CD14-positive monocyte (primary cell): ENCODE data around the gene RBL2. TPM values are rescaled to one million over a fixed set of nuclear protein-coding genes. Genes with fewer than 3 reads are reported as not detected.

Experiments
- DNase-seq, 3 donors: peaks; one replicate each; pipeline ENCODE4 v3.0.0-alpha.2; 2011 to 2022
- H2AFZ ChIP-seq: 2 replicates; pipeline ENCODE4 v1.6.0; 2012; ENCODE audit warnings: mild to moderate bottlenecking, low read depth, low read length, inconsistent platforms; ENCODE audit not compliant: insufficient read depth, poor library complexity, severe bottlenecking
- H3K27ac ChIP-seq, 2 donors: 1 replicate in 1 of 2; 2 replicates in 1 of 2; pipeline ENCODE4 v1.5.1; 2012 to 2013; ENCODE audit warnings: low read length in 2 of 2, control low read depth in 1 of 2, inconsistent platforms in 1 of 2, low read depth in 1 of 2, mild to moderate bottlenecking in 1 of 2
- H3K27me3 ChIP-seq, 2 donors: one replicate each; pipeline versions ENCODE4 v1.6.0 to v1.6.1; 2011 to 2013; ENCODE audit warnings: low read length in 2 of 2; ENCODE audit not compliant: control insufficient read depth in 2 of 2, insufficient read depth in 2 of 2
- H3K36me3 ChIP-seq, 2 donors: replicated peaks in 1 of 2; 1 replicate in 1 of 2; 2 replicates in 1 of 2; pipeline versions ENCODE4 v1.5.1 to v1.6.1; 2012 to 2013; ENCODE audit warnings: low read length in 2 of 2, control low read depth in 1 of 2, inconsistent platforms in 1 of 2, mild to moderate bottlenecking in 1 of 2; ENCODE audit not compliant: insufficient read depth in 2 of 2, control insufficient read depth in 1 of 2
- H3K4me1 ChIP-seq, 2 donors: 1 replicate in 1 of 2; 2 replicates in 1 of 2; pipeline versions ENCODE4 v1.5.1 to v1.6.1; 2012 to 2013; ENCODE audit warnings: low read length in 2 of 2, control low read depth in 1 of 2, inconsistent platforms in 1 of 2, mild to moderate bottlenecking in 1 of 2, moderate library complexity in 1 of 2; ENCODE audit not compliant: insufficient read depth in 2 of 2, control insufficient read depth in 1 of 2
- H3K4me2 ChIP-seq: replicated peaks from 2 replicates; pipeline ENCODE3; 2012; ENCODE audit warnings: low read length, moderate library complexity, mild to moderate bottlenecking; ENCODE audit not compliant: poor library complexity, severe bottlenecking; ENCODE audit errors: extremely low read depth
- H3K4me3 ChIP-seq, 3 experiments: fragments of 200-600 bp in 1 of 3; sonication (generic) in 1 of 3; replicated peaks in 1 of 3; 1 replicate in 2 of 3; 2 replicates in 1 of 3; pipeline ENCODE4 v1.5.1; 2011 to 2013; ENCODE audit warnings: low read length in 3 of 3, mild to moderate bottlenecking in 3 of 3, control low read depth in 2 of 3, low read depth in 2 of 3, inconsistent platforms in 1 of 3, moderate library complexity in 1 of 3
- H3K79me2 ChIP-seq: 2 replicates; pipeline ENCODE4 v1.6.0; 2012; ENCODE audit warnings: mild to moderate bottlenecking, control low read depth, inconsistent platforms, low read length, moderate library complexity; ENCODE audit not compliant: insufficient read depth
- H3K9ac ChIP-seq: 2 replicates; pipeline ENCODE4 v1.6.0; 2017; ENCODE audit warnings: low read length, mild to moderate bottlenecking; ENCODE audit not compliant: insufficient read depth, poor library complexity, severe bottlenecking
- H3K9me3 ChIP-seq, 2 donors: replicated peaks in 1 of 2; 1 replicate in 1 of 2; 2 replicates in 1 of 2; pipeline versions ENCODE4 v1.5.1 to v1.6.1; 2012 to 2013; ENCODE audit warnings: low read length in 2 of 2, control low read depth in 1 of 2; ENCODE audit not compliant: control insufficient read depth in 1 of 2, insufficient read depth in 1 of 2
- H4K20me1 ChIP-seq: 2 replicates; pipeline ENCODE4 v1.6.0; 2012; ENCODE audit warnings: mild to moderate bottlenecking, low read length, control low read depth, moderate library complexity; ENCODE audit not compliant: insufficient read depth
- H3K27ac Mint-ChIP-seq, 7 donors: one replicate each; pipeline ENCODE4 v1.8.0; 2020; ENCODE audit warnings: mild to moderate bottlenecking in 7 of 7, mixed read lengths in 7 of 7, moderate library complexity in 6 of 7, inconsistent platforms in 2 of 7
- H3K27me3 Mint-ChIP-seq, 3 donors: one replicate each; pipeline ENCODE4 v1.8.0; 2021 to 2022; ENCODE audit warnings: low read depth in 3 of 3, mild to moderate bottlenecking in 3 of 3, mixed read lengths in 3 of 3, moderate library complexity in 3 of 3, inconsistent platforms in 1 of 3
- H3K36me3 Mint-ChIP-seq, 2 donors: one replicate each; pipeline ENCODE4 v1.8.0; 2020; ENCODE audit warnings: mixed read lengths in 2 of 2, inconsistent platforms in 1 of 2, mild to moderate bottlenecking in 1 of 2
- H3K4me1 Mint-ChIP-seq: one replicate; pipeline ENCODE4 v1.8.0; 2020; ENCODE audit warnings: mild to moderate bottlenecking, mixed read lengths
- H3K4me3 Mint-ChIP-seq, 2 donors: one replicate each; pipeline ENCODE4 v1.8.0; 2020; ENCODE audit warnings: mild to moderate bottlenecking in 2 of 2, mixed read lengths in 2 of 2, moderate library complexity in 1 of 2
- H3K9me3 Mint-ChIP-seq, 7 donors: one replicate each; pipeline ENCODE4 v1.8.0; 2020 to 2022; ENCODE audit warnings: mixed read lengths in 7 of 7, mild to moderate bottlenecking in 6 of 7, moderate library complexity in 6 of 7, inconsistent platforms in 2 of 7
- WGBS: methylation state at CpG from one replicate; pipeline ENCODE4 v1.1.5; 2013; ENCODE audit warnings: missing lambda C conversion rate; ENCODE audit not compliant: insufficient coverage; 5-methylcytosine and 5-hydroxymethylcytosine counted together
- intact Hi-C, 2 donors: fragments of 100-400 bp; cut with micrococcal nuclease; formaldehyde crosslinking; loops; one replicate each; pipeline versions ENCODE4 v1.15.0 to v1.15.1; 2023
- polyA plus RNA-seq, 3 donors: library from polyadenylated mRNA; depleted of rRNA in 1 of 3; unstranded in 2 of 3; stranded (reverse) in 1 of 3; fragments of 300-500 nt in 2 of 3; fragments of >200 nt in 1 of 3; fragmentation: Illumina TruSeq in 2 of 3; gene quantifications; 1 replicate in 2 of 3; 2 replicates in 1 of 3; pipeline ENCODE4 v1.2.3, GENCODE V29; 2012 to 2021
- TF ChIP-seq, protein P1 (sequence below): fragments of 200-600 bp; IDR thresholded peaks from one replicate; pipeline ENCODE4 v1.8.0; 2022; ENCODE audit warnings: antibody characterized with exemption, mild to moderate bottlenecking

Gene RBL2
- polyA plus RNA-seq, 3 donors: 54.3 to 104 (median 77.7) TPM

DNA sequence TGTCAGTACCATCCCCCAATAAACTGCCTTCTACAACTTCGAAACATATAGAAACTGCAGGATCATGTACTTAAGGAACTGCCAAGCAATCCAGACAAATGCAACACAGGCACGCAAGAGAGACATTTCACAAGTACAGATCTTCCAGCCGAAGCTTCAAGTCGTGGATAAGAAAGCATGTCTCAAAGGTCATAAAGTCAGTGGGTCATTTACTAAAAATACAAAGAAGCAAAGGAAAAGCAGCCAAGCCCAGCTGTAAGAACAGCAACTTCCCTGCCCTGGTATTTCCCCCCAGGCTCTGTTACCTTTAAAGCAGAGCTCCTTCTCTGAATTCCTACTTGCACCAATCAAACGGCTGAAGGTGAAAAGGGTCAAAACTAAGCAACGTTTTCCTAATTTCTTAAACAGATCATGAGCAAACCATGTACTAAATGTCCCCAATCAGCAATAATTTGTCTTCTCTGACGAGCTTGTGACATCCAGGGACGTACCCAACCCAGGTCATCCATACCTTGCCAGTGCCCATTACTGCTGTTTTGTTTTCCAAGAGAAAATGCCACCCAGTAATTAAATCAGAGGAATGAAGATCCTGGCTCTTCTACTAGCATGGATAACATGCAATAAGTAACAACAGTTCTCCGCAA, 67.1 kb downstream of the RBL2 start:
- peaks cover 0 to 1% of the 10 kb centered on the region in 2 donors for H3K27me3 ChIP-seq
- H3K4me1 Mint-ChIP-seq: peaks cover 26% of the 10 kb centered on the region
- H3K79me2 ChIP-seq: peaks cover 12% of the 10 kb centered on the region
- no peak overlapping the region for H3K27ac ChIP-seq
- no peaks in the 10 kb centered on the region for H3K9me3 ChIP-seq
- peak overlapping the region; percentile 2 to 56 for H3K4me3 Mint-ChIP-seq
- H3K27me3 Mint-ChIP-seq: peaks cover 3 to 9% (median 4%) of the 10 kb centered on the region in 3 donors
- peak overlapping the region; percentile 93 for H3K4me2 ChIP-seq
- H4K20me1 ChIP-seq: no peaks in the 10 kb centered on the region
- H3K9me3 Mint-ChIP-seq: no peaks in the 10 kb centered on the region
- H2AFZ ChIP-seq: no peak overlapping the region
- peak in 2 of 3 donors; percentile 6 to 45 for DNase-seq
- H3K4me3 ChIP-seq: peak overlapping the region in 1 of 3 experiments; percentile 88
- H3K36me3 Mint-ChIP-seq: peaks cover 27 to 31% of the 10 kb centered on the region in 2 donors
- peaks cover 26 to 34% of the 10 kb centered on the region in 2 donors for H3K36me3 ChIP-seq
- TF ChIP-seq, protein P1, sequence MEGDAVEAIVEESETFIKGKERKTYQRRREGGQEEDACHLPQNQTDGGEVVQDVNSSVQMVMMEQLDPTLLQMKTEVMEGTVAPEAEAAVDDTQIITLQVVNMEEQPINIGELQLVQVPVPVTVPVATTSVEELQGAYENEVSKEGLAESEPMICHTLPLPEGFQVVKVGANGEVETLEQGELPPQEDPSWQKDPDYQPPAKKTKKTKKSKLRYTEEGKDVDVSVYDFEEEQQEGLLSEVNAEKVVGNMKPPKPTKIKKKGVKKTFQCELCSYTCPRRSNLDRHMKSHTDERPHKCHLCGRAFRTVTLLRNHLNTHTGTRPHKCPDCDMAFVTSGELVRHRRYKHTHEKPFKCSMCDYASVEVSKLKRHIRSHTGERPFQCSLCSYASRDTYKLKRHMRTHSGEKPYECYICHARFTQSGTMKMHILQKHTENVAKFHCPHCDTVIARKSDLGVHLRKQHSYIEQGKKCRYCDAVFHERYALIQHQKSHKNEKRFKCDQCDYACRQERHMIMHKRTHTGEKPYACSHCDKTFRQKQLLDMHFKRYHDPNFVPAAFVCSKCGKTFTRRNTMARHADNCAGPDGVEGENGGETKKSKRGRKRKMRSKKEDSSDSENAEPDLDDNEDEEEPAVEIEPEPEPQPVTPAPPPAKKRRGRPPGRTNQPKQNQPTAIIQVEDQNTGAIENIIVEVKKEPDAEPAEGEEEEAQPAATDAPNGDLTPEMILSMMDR: no peak
- H3K9ac ChIP-seq: no peak overlapping the region
- H3K4me1 ChIP-seq: peaks cover 27 to 31% of the 10 kb centered on the region in 2 donors
- 39% methylated on average over 6 of the region's 9 CpGs for WGBS
- H3K27ac Mint-ChIP-seq: peak overlapping the region in 5 of 7 donors; percentile 3 to 81 (median 58)
- intact Hi-C loops: no loop called here

- no peaks in the 10 kb centered on the region for H3K9me3 ChIP-seq
- TF ChIP-seq, protein P1: no peak
- no peaks in the 10 kb centered on the region for H4K20me1 ChIP-seq
- peaks cover 12% of the 10 kb centered on the region for H3K79me2 ChIP-seq
- peak within 1 kb of the TSS; percentile 91 to 97 for H3K4me3 Mint-ChIP-seq
- H3K27ac Mint-ChIP-seq: peak within 1 kb of the TSS; percentile 79 to 95 (median 92)
- H3K36me3 Mint-ChIP-seq: peaks cover 18 to 19% of the 10 kb centered on the region in 2 donors
- peak within 1 kb of the TSS; percentile 78 to 83 for H3K27ac ChIP-seq
- H3K4me1 Mint-ChIP-seq: peaks cover 26% of the 10 kb centered on the region
- peaks cover 27 to 31% of the 10 kb centered on the region in 2 donors for H3K4me1 ChIP-seq
- H3K9ac ChIP-seq: peak within 1 kb of the TSS; percentile 56
- under 1% methylated on average over 64 of the region's 76 CpGs for WGBS
- peak within 1 kb of the TSS; percentile 93 for H3K4me2 ChIP-seq
- peak in 1 of 3 donors; percentile 32 for DNase-seq
- peaks cover 14 to 21% of the 10 kb centered on the region in 2 donors for H3K36me3 ChIP-seq
- H3K27me3 ChIP-seq: peaks cover 0 to 3% of the 10 kb centered on the region in 2 donors
- peak within 1 kb of the TSS; percentile 93 for H2AFZ ChIP-seq
- H3K9me3 Mint-ChIP-seq: no peaks in the 10 kb centered on the region
- intact Hi-C loops: loop anchor here in 1 of 2 donors (2.0 kb wide), 1 partner anchor 68 kb away; the partner anchor contains the start of gene RBL2
- peak within 1 kb of the TSS; percentile 71 to 88 (median 72) for H3K4me3 ChIP-seq
- H3K27me3 Mint-ChIP-seq: peaks cover 3 to 12% (median 11%) of the 10 kb centered on the region in 3 donors
Measured at GRCh38 chr16:53502331-53503269, 68.3 kb downstream of the RBL2 start, which contains the start of gene AKTIP. AKTIP (minus strand) TSS chr16:53503209; CDS start chr16:53500259, 2,950 bp downstream.
